Natural killer cell (primary cell): Measurements from ENCODE around the gene CALD1. TPM values are rescaled to one million over a fixed set of nuclear protein-coding genes. Genes with fewer than 3 reads are reported as not detected.

Source experiments
- ATAC-seq, 3 donors: fragments of 150-1000 bp in 2 of 3; fragments of 200-7000 bp in 1 of 3; cut with Tn5 transposase; 1 replicate in 1 of 3; 2 replicates in 2 of 3; pipeline ENCODE4 v1.10.0; 2021; ENCODE audit warnings: mild to moderate bottlenecking in 2 of 3, moderate library complexity in 2 of 3
- DNase-seq, 2 donors: peaks; one replicate each; pipeline versions ENCODE4 v3.0.0 to v3.0.0-alpha.2; 2013 to 2021; ENCODE audit warnings: mixed read lengths in 1 of 2
- H3K27ac ChIP-seq: one replicate; pipeline ENCODE4 v1.5.1; 2013; ENCODE audit warnings: mild to moderate bottlenecking, low read length
- H3K27me3 ChIP-seq: one replicate; pipeline ENCODE4 v1.6.1; 2013; ENCODE audit warnings: low read length; ENCODE audit not compliant: control insufficient read depth, insufficient read depth
- H3K36me3 ChIP-seq: one replicate; pipeline ENCODE4 v1.6.1; 2013; ENCODE audit warnings: low read length; ENCODE audit not compliant: control insufficient read depth, insufficient read depth
- H3K4me1 ChIP-seq: one replicate; pipeline ENCODE4 v1.6.1; 2013; ENCODE audit warnings: low read length; ENCODE audit not compliant: control insufficient read depth, insufficient read depth
- H3K4me3 ChIP-seq: one replicate; pipeline ENCODE4 v1.5.1; 2013; ENCODE audit warnings: low read length
- H3K9me3 ChIP-seq: one replicate; pipeline ENCODE4 v1.6.1; 2013; ENCODE audit warnings: low read length; ENCODE audit not compliant: control insufficient read depth, insufficient read depth
- H3K27ac Mint-ChIP-seq, 2 donors: one replicate each; pipeline ENCODE4 v1.8.0; 2022; ENCODE audit warnings: mild to moderate bottlenecking in 2 of 2, mixed read lengths in 2 of 2, moderate library complexity in 1 of 2
- H3K27me3 Mint-ChIP-seq, 2 donors: one replicate each; pipeline ENCODE4 v1.8.0; 2022; ENCODE audit warnings: low read depth in 2 of 2, mixed read lengths in 2 of 2
- H3K36me3 Mint-ChIP-seq: one replicate; pipeline ENCODE4 v1.8.0; 2022; ENCODE audit warnings: mixed read lengths
- H3K4me1 Mint-ChIP-seq, 2 donors: one replicate each; pipeline ENCODE4 v1.8.0; 2022; ENCODE audit warnings: mixed read lengths in 2 of 2
- H3K4me3 Mint-ChIP-seq: one replicate; pipeline ENCODE4 v1.8.0; 2022; ENCODE audit warnings: mild to moderate bottlenecking, moderate library complexity, mixed read lengths
- H3K9me3 Mint-ChIP-seq, 2 donors: one replicate each; pipeline ENCODE4 v1.8.0; 2022; ENCODE audit warnings: mixed read lengths in 2 of 2
- WGBS: methylation state at CpG from one replicate; pipeline ENCODE4 v1.1.7; 2013; ENCODE audit warnings: missing lambda C conversion rate; ENCODE audit not compliant: insufficient coverage; 5-methylcytosine and 5-hydroxymethylcytosine counted together
- intact Hi-C: fragments of 100-400 bp; cut with micrococcal nuclease; formaldehyde crosslinking; loops from one replicate; pipeline ENCODE4 v1.14.2; 2022
- total RNA-seq, 4 donors: library from RNA; stranded (reverse); fragments of 120-200 nt in 1 of 4; gene quantifications; one replicate each; pipeline versions ENCODE4 v1.2.3 to v1.2.4, GENCODE V29; 2013 to 2022
- TF ChIP-seq, protein P1 (sequence below): fragments of 200-600 bp; IDR thresholded peaks from one replicate; pipeline ENCODE4 v1.8.0; 2022; ENCODE audit warnings: antibody characterized with exemption

CALD1 gene
- total RNA-seq, 3 donors from 2014 or later (not counting 1 experiment from before 2014, with no cell fraction given), result 0.14 to 2.5 (median 1.0) TPM

DNA sequence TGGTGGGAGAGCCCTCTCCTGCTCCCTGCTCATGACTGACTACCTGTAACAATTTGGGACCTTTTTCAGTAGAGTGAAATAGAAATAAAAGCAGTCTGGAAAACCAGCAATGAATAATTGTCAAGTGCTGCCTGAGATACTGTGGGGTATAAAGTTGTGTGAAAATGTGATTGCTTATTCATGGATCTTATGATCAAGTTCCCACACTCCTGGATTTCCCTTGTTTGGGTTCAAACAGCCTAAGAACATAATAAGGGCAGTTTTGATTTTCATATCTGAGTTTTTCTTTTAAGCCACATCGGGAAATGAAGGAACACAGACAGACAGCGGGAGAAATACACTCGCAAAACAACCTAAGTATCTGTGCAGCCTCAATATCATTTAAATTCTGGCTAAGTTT, 52.9 kb downstream of the CALD1 start:
- WGBS, result 97% methylated on average over 3 of the region's 3 CpGs
- Histone ChIP-seq H3K4me3 (no peak overlapping the region), H3K9me3 (no peaks in the 10 kb centered on the region), H3K27ac (no peak overlapping the region), H3K4me1 (no peaks in the 10 kb centered on the region), H3K27me3 (no peaks in the 10 kb centered on the region), H3K36me3 (no peaks in the 10 kb centered on the region)
- intact Hi-C loops, result no loop called here
- TF ChIP-seq, protein P1, sequence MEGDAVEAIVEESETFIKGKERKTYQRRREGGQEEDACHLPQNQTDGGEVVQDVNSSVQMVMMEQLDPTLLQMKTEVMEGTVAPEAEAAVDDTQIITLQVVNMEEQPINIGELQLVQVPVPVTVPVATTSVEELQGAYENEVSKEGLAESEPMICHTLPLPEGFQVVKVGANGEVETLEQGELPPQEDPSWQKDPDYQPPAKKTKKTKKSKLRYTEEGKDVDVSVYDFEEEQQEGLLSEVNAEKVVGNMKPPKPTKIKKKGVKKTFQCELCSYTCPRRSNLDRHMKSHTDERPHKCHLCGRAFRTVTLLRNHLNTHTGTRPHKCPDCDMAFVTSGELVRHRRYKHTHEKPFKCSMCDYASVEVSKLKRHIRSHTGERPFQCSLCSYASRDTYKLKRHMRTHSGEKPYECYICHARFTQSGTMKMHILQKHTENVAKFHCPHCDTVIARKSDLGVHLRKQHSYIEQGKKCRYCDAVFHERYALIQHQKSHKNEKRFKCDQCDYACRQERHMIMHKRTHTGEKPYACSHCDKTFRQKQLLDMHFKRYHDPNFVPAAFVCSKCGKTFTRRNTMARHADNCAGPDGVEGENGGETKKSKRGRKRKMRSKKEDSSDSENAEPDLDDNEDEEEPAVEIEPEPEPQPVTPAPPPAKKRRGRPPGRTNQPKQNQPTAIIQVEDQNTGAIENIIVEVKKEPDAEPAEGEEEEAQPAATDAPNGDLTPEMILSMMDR, result no peak
- Mint-ChIP-seq H3K36me3 (no peaks in the 10 kb centered on the region), H3K9me3 (no peaks in the 10 kb centered on the region), H3K27me3 (peaks cover 0 to 11% of the 10 kb centered on the region in 2 donors), H3K27ac (no peak overlapping the region), H3K4me3 (no peak overlapping the region), H3K4me1 (no peaks in the 10 kb centered on the region)
- ATAC-seq, result no peak
- DNase-seq, result no peak

GRCh38 chr7:134834689-134835462, 55.4 kb downstream of the CALD1 start:
- no peaks in the 10 kb centered on the region for H3K4me1 Mint-ChIP-seq
- 81% methylated on average over 3 of the region's 3 CpGs for WGBS
- Histone ChIP-seq H3K36me3 (no peaks in the 10 kb centered on the region), H3K27ac (no peak overlapping the region), H3K4me1 (no peaks in the 10 kb centered on the region), H3K27me3 (no peaks in the 10 kb centered on the region), H3K9me3 (no peaks in the 10 kb centered on the region), H3K4me3 (no peak overlapping the region)
- H3K36me3 Mint-ChIP-seq, result no peaks in the 10 kb centered on the region
- TF ChIP-seq, protein P1, result no peak
- no peaks in the 10 kb centered on the region for H3K9me3 Mint-ChIP-seq
- DNase-seq (no peak), ATAC-seq (no peak)
- no peak overlapping the region for H3K4me3 Mint-ChIP-seq
- intact Hi-C loops, result no loop called here
- peaks cover 7 to 14% of the 10 kb centered on the region in 2 donors for H3K27me3 Mint-ChIP-seq
- H3K27ac Mint-ChIP-seq, result no peak overlapping the region

DNA sequence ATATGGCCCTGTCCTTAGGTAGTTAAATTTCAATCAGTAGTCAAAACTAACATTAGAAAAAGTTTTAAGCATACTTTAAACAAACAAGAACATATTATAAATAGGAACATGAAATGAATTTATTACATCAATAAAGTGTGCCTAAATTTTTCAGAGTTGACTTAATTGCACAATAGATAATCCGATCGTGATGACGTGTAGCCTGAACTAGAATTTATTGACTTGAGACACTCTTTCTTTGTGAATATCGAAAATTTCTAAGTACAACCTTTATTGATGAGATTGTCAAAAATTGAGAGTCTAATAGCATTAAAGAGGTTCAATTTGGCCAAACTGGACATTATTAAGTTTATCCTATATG, 56.0 kb downstream of the CALD1 start:
- Histone ChIP-seq H3K9me3 (no peaks in the 10 kb centered on the region), H3K27me3 (no peaks in the 10 kb centered on the region), H3K36me3 (no peaks in the 10 kb centered on the region), H3K27ac (no peak overlapping the region), H3K4me1 (no peaks in the 10 kb centered on the region), H3K4me3 (no peak overlapping the region)
- Mint-ChIP-seq H3K9me3 (no peaks in the 10 kb centered on the region), H3K4me3 (no peak overlapping the region), H3K36me3 (no peaks in the 10 kb centered on the region), H3K27me3 (peaks cover 13 to 16% of the 10 kb centered on the region in 2 donors), H3K27ac (no peak overlapping the region), H3K4me1 (no peaks in the 10 kb centered on the region)
- 94% methylated on average over 4 of the region's 4 CpGs for WGBS
- ATAC-seq (no peak), DNase-seq (no peak)
- TF ChIP-seq, protein P1, result no peak
- intact Hi-C loops, result no loop called here

GRCh38 chr7:134836447-134836846, 57.0 kb downstream of the CALD1 start:
- Histone ChIP-seq H3K4me1 (no peaks in the 10 kb centered on the region), H3K4me3 (no peak overlapping the region), H3K27me3 (no peaks in the 10 kb centered on the region), H3K9me3 (no peaks in the 10 kb centered on the region), H3K27ac (no peak overlapping the region), H3K36me3 (no peaks in the 10 kb centered on the region)
- Mint-ChIP-seq H3K27me3 (peaks cover 17 to 19% of the 10 kb centered on the region in 2 donors), H3K9me3 (no peaks in the 10 kb centered on the region), H3K4me3 (no peak overlapping the region), H3K36me3 (no peaks in the 10 kb centered on the region), H3K4me1 (no peaks in the 10 kb centered on the region), H3K27ac (no peak overlapping the region)
- ATAC-seq, result no peak
- TF ChIP-seq, protein P1, result no peak
- DNase-seq, result no peak
- WGBS, result 87% methylated on average over 5 of the region's 6 CpGs
- intact Hi-C loops, result no loop called here
